Neuronal stem cell (in vitro differentiated cells): Measurements from ENCODE around the gene DNAAF2.

Experiments used
- DNase-seq: peaks from one replicate; pipeline ENCODE4 v3.0.0-alpha.2; 2013; ENCODE audit warnings: low spot score
- H2AFZ ChIP-seq: one replicate; pipeline ENCODE4 v1.6.1; 2013; ENCODE audit warnings: mild to moderate bottlenecking, low read length, inconsistent platforms
- H2AK5ac ChIP-seq: 2 replicates; pipeline ENCODE4 v1.6.1; 2013; ENCODE audit warnings: low read depth, mild to moderate bottlenecking, inconsistent platforms, low read length, moderate library complexity, mixed read lengths
- H2BK120ac ChIP-seq: 2 replicates; pipeline ENCODE4 v1.6.1; 2013; ENCODE audit warnings: low read depth, mild to moderate bottlenecking, inconsistent platforms, low read length, moderate library complexity, mixed read lengths
- H2BK12ac ChIP-seq: one replicate; pipeline ENCODE4 v1.6.1; 2013; ENCODE audit warnings: low read length, inconsistent platforms
- H2BK15ac ChIP-seq: 2 replicates; pipeline ENCODE4 v1.6.1; 2013; ENCODE audit warnings: mild to moderate bottlenecking, low read length, inconsistent platforms, mixed read lengths
- H2BK5ac ChIP-seq: one replicate; pipeline ENCODE4 v1.6.1; 2013; ENCODE audit warnings: inconsistent platforms, mild to moderate bottlenecking, low read length, moderate library complexity
- H3K14ac ChIP-seq: one replicate; pipeline ENCODE4 v1.6.1; 2013; ENCODE audit warnings: low read length, inconsistent platforms
- H3K18ac ChIP-seq: 2 replicates; pipeline ENCODE4 v1.6.1; 2013; ENCODE audit warnings: low read length, inconsistent platforms
- H3K23ac ChIP-seq: 2 replicates; pipeline ENCODE4 v1.6.1; 2013; ENCODE audit warnings: low read depth, mild to moderate bottlenecking, mixed read lengths, low read length, inconsistent platforms; ENCODE audit not compliant: poor library complexity
- H3K27ac ChIP-seq: replicated peaks from 3 replicates; pipeline ENCODE4 v1.5.1; 2013; ENCODE audit warnings: low read length, inconsistent platforms
- H3K27me3 ChIP-seq, 3 experiments: 2 replicates each; pipeline ENCODE4 v1.6.1; 2013; ENCODE audit warnings: low read length in 3 of 3, mild to moderate bottlenecking in 2 of 3, inconsistent platforms in 1 of 3, low read depth in 1 of 3, mixed read lengths in 1 of 3, moderate library complexity in 1 of 3; ENCODE audit not compliant: control insufficient read depth in 3 of 3, insufficient read depth in 3 of 3
- H3K36me3 ChIP-seq, 2 donors: replicated peaks in 1 of 2; 2 replicates each; pipeline ENCODE4 v1.6.1; 2013; ENCODE audit warnings: low read length in 2 of 2; ENCODE audit not compliant: control insufficient read depth in 2 of 2, insufficient read depth in 2 of 2
- H3K4ac ChIP-seq: 2 replicates; pipeline ENCODE4 v1.6.1; 2013; ENCODE audit warnings: inconsistent platforms, mild to moderate bottlenecking, low read length, moderate library complexity
- H3K4me1 ChIP-seq, 2 donors: 1 replicate in 1 of 2; 2 replicates in 1 of 2; pipeline ENCODE4 v1.6.1; 2013; ENCODE audit warnings: low read length in 2 of 2, low read depth in 1 of 2; ENCODE audit not compliant: control insufficient read depth in 2 of 2, insufficient read depth in 1 of 2
- H3K4me2 ChIP-seq: one replicate; pipeline ENCODE4 v1.6.1; 2013; ENCODE audit warnings: mild to moderate bottlenecking, low read length, inconsistent platforms; ENCODE audit not compliant: insufficient read depth, poor library complexity, severe bottlenecking
- H3K4me3 ChIP-seq, 2 donors: 2 replicates each; pipeline ENCODE4 v1.5.1; 2013; ENCODE audit warnings: low read length in 2 of 2, mild to moderate bottlenecking in 2 of 2, inconsistent platforms in 1 of 2, moderate library complexity in 1 of 2
- H3K79me1 ChIP-seq: one replicate; pipeline ENCODE4 v1.6.1; 2013; ENCODE audit warnings: low read depth, mild to moderate bottlenecking, inconsistent platforms, low read length, moderate library complexity
- H3K9ac ChIP-seq: one replicate; pipeline ENCODE4 v1.6.1; 2013; ENCODE audit warnings: mild to moderate bottlenecking, low read depth, low read length, inconsistent platforms; ENCODE audit not compliant: poor library complexity
- H3K9me3 ChIP-seq, 2 donors: replicated peaks in 1 of 2; 2 replicates each; pipeline versions ENCODE3 to v1.6.1; 2013; ENCODE audit warnings: low read length in 2 of 2, mild to moderate bottlenecking in 2 of 2, inconsistent platforms in 1 of 2, low read depth in 1 of 2, mixed read lengths in 1 of 2, moderate library complexity in 1 of 2; ENCODE audit not compliant: control insufficient read depth in 2 of 2, insufficient read depth in 1 of 2
- H4K8ac ChIP-seq: one replicate; pipeline ENCODE4 v1.6.1; 2013; ENCODE audit warnings: low read depth, mild to moderate bottlenecking, inconsistent platforms, low read length, moderate library complexity
- H4K91ac ChIP-seq: one replicate; pipeline ENCODE4 v1.6.1; 2013; ENCODE audit warnings: low read length, low read depth, mild to moderate bottlenecking, inconsistent platforms; ENCODE audit not compliant: poor library complexity
- WGBS, 2 donors: extraction: QIAGEN DNeasy Blood & Tissue Kit; methylation state at CpG; one replicate each; pipeline ENCODE4 v1.1.7; 2013; ENCODE audit warnings: missing lambda C conversion rate in 2 of 2, mixed read lengths in 1 of 2; ENCODE audit not compliant: insufficient read length in 2 of 2, insufficient replicate concordance in 1 of 2; ENCODE audit errors: extremely low coverage in 2 of 2; 5-methylcytosine and 5-hydroxymethylcytosine counted together

The DNAAF2 gene

GRCh38 chr14:49584058-49584457 lies 51.0 kb downstream of the DNAAF2 start:
- Histone ChIP-seq H4K91ac (no peak overlapping the region), H3K9me3 (no peaks in the 10 kb centered on the region), H3K4me1 (peaks cover 7 to 11% of the 10 kb centered on the region in 2 donors), H3K18ac (no peak overlapping the region), H3K4me2 (no peak overlapping the region), H2BK5ac (no peak overlapping the region), H3K36me3 (peaks cover 15 to 52% of the 10 kb centered on the region in 2 donors), H3K27ac (no peak overlapping the region), H3K9ac (peak overlapping the region; percentile 34), H3K4ac (no peak overlapping the region), H2AFZ (no peak overlapping the region), H3K27me3 (no peaks in the 10 kb centered on the region), H2AK5ac (no peak overlapping the region), H2BK12ac (no peak overlapping the region), H3K4me3 (no peak overlapping the region), H2BK120ac (no peak overlapping the region), H3K79me1 (no peaks in the 10 kb centered on the region), H3K23ac (no peak overlapping the region), H4K8ac (no peak overlapping the region), H3K14ac (no peak overlapping the region), H2BK15ac (no peak overlapping the region)
- WGBS, 2 donors = no CpG with 5 or more reads among the region's 11 CpGs
- DNase-seq = no peak

- DNase-seq = no peak
- H2BK15ac ChIP-seq = no peak overlapping the region
- no peak overlapping the region for H4K8ac ChIP-seq
- H3K36me3 ChIP-seq = peaks cover 15 to 53% of the 10 kb centered on the region in 2 donors
- no peak overlapping the region for H2AFZ ChIP-seq
- no peak overlapping the region for H3K23ac ChIP-seq
- no peak overlapping the region for H2BK5ac ChIP-seq
- no peak overlapping the region for H3K18ac ChIP-seq
- no peak overlapping the region for H3K4ac ChIP-seq
- H3K9me3 ChIP-seq = no peaks in the 10 kb centered on the region
- H3K27ac ChIP-seq = no peak overlapping the region
- peaks cover 7 to 11% of the 10 kb centered on the region in 2 donors for H3K4me1 ChIP-seq
- H4K91ac ChIP-seq = no peak overlapping the region
- no peak overlapping the region for H3K4me3 ChIP-seq
- no peak overlapping the region for H3K14ac ChIP-seq
- no peak overlapping the region for H2AK5ac ChIP-seq
- H3K27me3 ChIP-seq = no peaks in the 10 kb centered on the region
- no peak overlapping the region for H2BK120ac ChIP-seq
- H2BK12ac ChIP-seq = no peak overlapping the region
- WGBS, 2 donors = no CpG with 5 or more reads among the region's 6 CpGs
- H3K4me2 ChIP-seq = no peak overlapping the region
- H3K9ac ChIP-seq = peak overlapping the region; percentile 34
- no peaks in the 10 kb centered on the region for H3K79me1 ChIP-seq
Measured at GRCh38 chr14:49583629-49584028, 51.4 kb downstream of the DNAAF2 start.

GRCh38 chr14:49582113-49582977 lies 52.7 kb downstream of the DNAAF2 start:
- Histone ChIP-seq H3K4ac (no peak overlapping the region), H2AK5ac (no peak overlapping the region), H3K14ac (no peak overlapping the region), H4K91ac (no peak overlapping the region), H2BK12ac (no peak overlapping the region), H3K36me3 (peaks cover 18 to 62% of the 10 kb centered on the region in 2 donors), H2BK120ac (no peak overlapping the region), H3K4me1 (peaks cover 7 to 11% of the 10 kb centered on the region in 2 donors), H2AFZ (no peak overlapping the region), H3K79me1 (no peaks in the 10 kb centered on the region), H3K4me2 (no peak overlapping the region), H2BK15ac (no peak overlapping the region), H3K9me3 (no peaks in the 10 kb centered on the region), H3K9ac (no peak overlapping the region), H4K8ac (no peak overlapping the region), H3K18ac (no peak overlapping the region), H2BK5ac (no peak overlapping the region), H3K27ac (no peak overlapping the region), H3K27me3 (no peaks in the 10 kb centered on the region), H3K23ac (no peak overlapping the region), H3K4me3 (no peak overlapping the region)
- WGBS, 2 donors = no CpG with 5 or more reads among the region's 4 CpGs
- DNase-seq = no peak

- Histone ChIP-seq H3K14ac (no peak overlapping the region), H4K91ac (no peak overlapping the region), H3K9ac (no peak overlapping the region), H3K23ac (no peak overlapping the region), H4K8ac (no peak overlapping the region), H3K36me3 (peaks cover 23 to 71% of the 10 kb centered on the region in 2 donors), H3K27me3 (no peaks in the 10 kb centered on the region), H3K4me3 (no peak overlapping the region), H3K4me2 (no peak overlapping the region), H3K79me1 (no peaks in the 10 kb centered on the region), H3K9me3 (no peaks in the 10 kb centered on the region), H2AK5ac (no peak overlapping the region), H2BK120ac (no peak overlapping the region), H2AFZ (no peak overlapping the region), H3K18ac (no peak overlapping the region), H2BK15ac (no peak overlapping the region), H3K27ac (no peak overlapping the region), H3K4me1 (peaks cover 7 to 11% of the 10 kb centered on the region in 2 donors), H2BK5ac (no peak overlapping the region), H2BK12ac (no peak overlapping the region), H3K4ac (no peak overlapping the region)
- no CpG with 5 or more reads among the region's 9 CpGs for WGBS, 2 donors
- DNase-seq = no peak
Measured at GRCh38 chr14:49581209-49582112, 53.6 kb downstream of the DNAAF2 start.
